ENCODE results near the gene ZFYVE16. TPM values are rescaled to one million over a fixed set of nuclear protein-coding genes. Genes with fewer than 3 reads are reported as not detected.

The ZFYVE16 gene
- total and polyA plus RNA-seq, 4 donors = 14.5 to 102 (median 26.2) TPM

- no peak overlapping the region for H3K4me3 ChIP-seq
- 48 to 80% methylated on average over 3 of the region's 3 CpGs for WGBS, 2 donors
- no peaks in the 10 kb centered on the region for H3K27me3 ChIP-seq (ENCODE audit: control insufficient read depth in 3 of 3, insufficient read depth in 3 of 3, low read length in 2 of 3)
- peaks cover 4 to 27% (median 19%) of the 10 kb centered on the region in 4 donors for H3K36me3 ChIP-seq (ENCODE audit: control insufficient read depth in 4 of 4, insufficient read depth in 4 of 4, low read length in 4 of 4)
- no peak for TF ChIP-seq CTCF (IDR thresholded peaks at IDR 0.05; ENCODE audit: control extremely low read depth, extremely low read depth)
- no peak overlapping the region for H3K27ac ChIP-seq (ENCODE audit: low read depth in 1 of 2, low read length in 1 of 2)
- H3K4me1 ChIP-seq (ENCODE audit: control insufficient read depth in 5 of 5, insufficient read depth in 5 of 5, low read length in 5 of 5) = no peaks in the 10 kb centered on the region
- ATAC-seq (ENCODE audit: insufficient read depth, low FRiP score) (no peak), DNase-seq (no peak)
- no peaks in the 10 kb centered on the region for H3K9me3 ChIP-seq (ENCODE audit: control insufficient read depth in 4 of 4, insufficient read depth in 3 of 4, low read length in 3 of 4)
- H3K9ac ChIP-seq (ENCODE audit: insufficient read depth in 1 of 2, low read length in 2 of 2) = no peak overlapping the region
These were observed 29.5 kb downstream of the ZFYVE16 start for GRCh38 chr5:80437326-80437725.

- Histone ChIP-seq H3K4me1 (ENCODE audit: control insufficient read depth in 5 of 5, insufficient read depth in 5 of 5, low read length in 5 of 5) (no peaks in the 10 kb centered on the region), H3K9ac (ENCODE audit: insufficient read depth in 1 of 2, low read length in 2 of 2) (no peak overlapping the region), H3K4me3 (no peak overlapping the region), H3K27me3 (ENCODE audit: control insufficient read depth in 3 of 3, insufficient read depth in 3 of 3, low read length in 2 of 3) (no peaks in the 10 kb centered on the region), H3K27ac (ENCODE audit: low read depth in 1 of 2, low read length in 1 of 2) (no peak overlapping the region), H3K36me3 (ENCODE audit: control insufficient read depth in 4 of 4, insufficient read depth in 4 of 4, low read length in 4 of 4) (peaks cover 9 to 30% (median 23%) of the 10 kb centered on the region in 4 donors), H3K9me3 (ENCODE audit: control insufficient read depth in 4 of 4, insufficient read depth in 3 of 4, low read length in 3 of 4) (no peaks in the 10 kb centered on the region)
- TF ChIP-seq CTCF (IDR thresholded peaks at IDR 0.05; ENCODE audit: control extremely low read depth, extremely low read depth) = no peak
- ATAC-seq (ENCODE audit: insufficient read depth, low FRiP score) (no peak), DNase-seq (no peak)
- 75 to 90% methylated on average over 4 of the region's 4 CpGs for WGBS, 2 donors
These were observed 30.9 kb downstream of the ZFYVE16 start for GRCh38 chr5:80438739-80439138.

DNA sequence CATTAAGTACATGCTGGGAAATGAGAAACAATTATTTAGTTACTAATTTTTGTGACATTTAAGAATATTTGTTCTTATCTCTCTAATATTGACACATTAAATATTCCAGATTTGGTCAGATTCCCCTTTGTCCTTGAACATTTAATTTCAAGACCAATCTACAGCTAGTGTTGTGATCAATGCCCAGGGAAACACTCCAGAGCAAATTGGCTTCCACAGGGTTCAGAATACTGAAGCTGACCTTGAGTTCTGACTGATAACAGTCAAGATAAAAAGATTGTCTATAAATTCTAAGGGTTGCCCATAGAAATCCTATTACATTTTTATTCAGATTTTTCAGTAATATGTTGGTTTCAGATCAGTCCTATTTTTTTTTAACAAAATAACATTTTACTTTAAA lies 31.3 kb downstream of the ZFYVE16 start:
- H3K4me1 ChIP-seq (ENCODE audit: control insufficient read depth in 5 of 5, insufficient read depth in 5 of 5, low read length in 5 of 5) = no peaks in the 10 kb centered on the region
- DNase-seq (no peak), ATAC-seq (ENCODE audit: insufficient read depth, low FRiP score) (no peak)
- no peak overlapping the region for H3K27ac ChIP-seq (ENCODE audit: low read depth in 1 of 2, low read length in 1 of 2)
- H3K4me3 ChIP-seq = no peak overlapping the region
- peaks cover 9 to 30% (median 25%) of the 10 kb centered on the region in 4 donors for H3K36me3 ChIP-seq (ENCODE audit: control insufficient read depth in 4 of 4, insufficient read depth in 4 of 4, low read length in 4 of 4)
- no peak overlapping the region for H3K9ac ChIP-seq (ENCODE audit: insufficient read depth in 1 of 2, low read length in 2 of 2)
- TF ChIP-seq CTCF (IDR thresholded peaks at IDR 0.05; ENCODE audit: control extremely low read depth, extremely low read depth) = no peak
- H3K9me3 ChIP-seq (ENCODE audit: control insufficient read depth in 4 of 4, insufficient read depth in 3 of 4, low read length in 3 of 4) = no peaks in the 10 kb centered on the region
- H3K27me3 ChIP-seq (ENCODE audit: control insufficient read depth in 3 of 3, insufficient read depth in 3 of 3, low read length in 2 of 3) = no peaks in the 10 kb centered on the region

DNA sequence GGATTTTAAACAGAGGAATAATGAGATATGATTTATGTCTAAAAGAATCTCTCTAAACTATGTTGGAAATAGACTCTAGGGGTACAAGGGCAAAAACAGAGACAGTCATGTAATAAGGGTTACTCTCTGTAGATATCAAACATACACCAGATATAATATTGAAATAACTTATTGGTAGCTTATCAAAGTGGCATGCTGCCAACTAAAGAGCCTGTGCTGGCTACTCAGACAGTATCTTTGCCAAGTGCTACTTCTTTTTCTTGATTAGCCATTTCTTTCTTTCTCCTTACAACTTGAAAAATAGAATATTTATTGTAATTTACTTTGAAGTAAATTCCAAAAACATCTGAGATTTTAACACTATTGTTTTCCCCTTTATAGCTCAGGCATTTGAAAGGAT lies 34.9 kb downstream of the ZFYVE16 start:
- ATAC-seq (ENCODE audit: insufficient read depth, low FRiP score) (no peak), DNase-seq (no peak)
- TF ChIP-seq CTCF (IDR thresholded peaks at IDR 0.05; ENCODE audit: control extremely low read depth, extremely low read depth) = no peak
- Histone ChIP-seq H3K36me3 (ENCODE audit: control insufficient read depth in 4 of 4, insufficient read depth in 4 of 4, low read length in 4 of 4) (peaks cover 8 to 28% (median 15%) of the 10 kb centered on the region in 4 donors), H3K27me3 (ENCODE audit: control insufficient read depth in 3 of 3, insufficient read depth in 3 of 3, low read length in 2 of 3) (no peaks in the 10 kb centered on the region), H3K4me1 (ENCODE audit: control insufficient read depth in 5 of 5, insufficient read depth in 5 of 5, low read length in 5 of 5) (no peaks in the 10 kb centered on the region), H3K9me3 (ENCODE audit: control insufficient read depth in 4 of 4, insufficient read depth in 3 of 4, low read length in 3 of 4) (no peaks in the 10 kb centered on the region), H3K4me3 (no peak overlapping the region), H3K9ac (ENCODE audit: insufficient read depth in 1 of 2, low read length in 2 of 2) (no peak overlapping the region), H3K27ac (ENCODE audit: low read depth in 1 of 2, low read length in 1 of 2) (no peak overlapping the region)
